ENCODE measurements around the gene TMEM255B.

The TMEM255B gene

GRCh38 chr13:113761136-113761535, 2.1 kb downstream of the TMEM255B start:
- DNase-seq (ENCODE audit: low read depth), result no peak
- H3K4me3 ChIP-seq (ENCODE audit: low read length), result no peak overlapping the region
- TF ChIP-seq CTCF (IDR thresholded peaks at IDR 0.05; ENCODE audit: insufficient read depth, low read depth, low read length, missing control alignments), result no peak

- TF ChIP-seq CTCF (IDR thresholded peaks at IDR 0.05; ENCODE audit: insufficient read depth, low read depth, low read length, missing control alignments), result no peak
- no peak for DNase-seq (ENCODE audit: low read depth)
- no peak overlapping the region for H3K4me3 ChIP-seq (ENCODE audit: low read length)
Measured at GRCh38 chr13:113762075-113762474, 3.0 kb downstream of the TMEM255B start.

- H3K4me3 ChIP-seq (ENCODE audit: low read length), result no peak overlapping the region
- DNase-seq (ENCODE audit: low read depth), result no peak
- no peak for TF ChIP-seq CTCF (IDR thresholded peaks at IDR 0.05; ENCODE audit: insufficient read depth, low read depth, low read length, missing control alignments)
Measured at GRCh38 chr13:113762538-113762937, 3.5 kb downstream of the TMEM255B start.

- DNase-seq (ENCODE audit: low read depth), result no peak
- no peak overlapping the region for H3K4me3 ChIP-seq (ENCODE audit: low read length)
- no peak for TF ChIP-seq CTCF (IDR thresholded peaks at IDR 0.05; ENCODE audit: insufficient read depth, low read depth, low read length, missing control alignments)
Measured at GRCh38 chr13:113763254-113763653, 4.2 kb downstream of the TMEM255B start.

- no peak for TF ChIP-seq CTCF (IDR thresholded peaks at IDR 0.05; ENCODE audit: insufficient read depth, low read depth, low read length, missing control alignments)
- H3K4me3 ChIP-seq (ENCODE audit: low read length), result no peak overlapping the region
- no peak for DNase-seq (ENCODE audit: low read depth)
Measured at GRCh38 chr13:113763961-113764792, 5.2 kb downstream of the TMEM255B start.

- TF ChIP-seq CTCF (IDR thresholded peaks at IDR 0.05; ENCODE audit: insufficient read depth, low read depth, low read length, missing control alignments), result no peak
Measured at GRCh38 chr13:113764793-113765563, 6.0 kb downstream of the TMEM255B start.

More at GRCh38 chr13:113764793-113765563, 6.0 kb downstream of the TMEM255B start:
- no peak overlapping the region for H3K4me3 ChIP-seq (ENCODE audit: low read length)
- DNase-seq (ENCODE audit: low read depth), result no peak

All from epithelial cell of esophagus (primary cell).